GM18870 (cell line): ENCODE data around the gene SLC26A6.

ENCODE experiments used
- ATAC-seq: cut with Tn5 transposase; IDR thresholded peaks from one replicate; pipeline ENCODE4 v1.9.1; 2021; ENCODE audit warnings: moderate library complexity; ENCODE audit not compliant: unreplicated experiment

SLC26A6 gene

DNA sequence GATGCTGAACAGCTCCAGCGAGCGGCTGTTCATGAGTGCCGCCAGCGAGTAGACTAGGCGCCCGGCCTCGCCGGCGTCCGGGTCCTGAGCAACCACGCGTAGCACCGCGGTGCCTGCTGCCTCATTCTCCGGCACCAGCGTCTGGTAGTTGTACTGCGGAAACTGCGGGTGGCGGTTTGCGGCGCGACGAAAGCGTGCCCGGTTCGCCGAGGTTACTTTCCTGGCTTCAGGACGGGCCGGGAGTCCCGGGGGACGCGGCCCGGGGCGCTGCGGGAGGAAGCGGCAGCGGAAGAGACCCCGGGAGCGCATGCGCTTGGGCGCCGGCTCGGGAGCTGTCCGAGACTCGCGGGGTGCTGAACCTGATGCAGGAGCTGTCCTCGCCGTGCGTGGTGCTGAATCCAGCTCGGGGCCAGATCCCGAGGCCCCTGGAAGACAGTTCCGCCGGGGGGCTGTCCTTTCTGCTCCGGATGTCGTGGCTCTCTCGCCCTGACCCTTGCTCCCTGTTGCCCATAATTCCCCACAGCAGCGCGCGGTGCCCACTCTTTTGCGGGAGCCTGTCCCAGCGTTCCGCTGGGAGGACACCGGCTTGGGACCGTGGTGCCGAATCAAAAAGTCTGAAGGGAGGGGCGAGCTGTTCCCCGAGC, 26.4 kb upstream of the SLC26A6 start:
- no peak for ATAC-seq

DNA sequence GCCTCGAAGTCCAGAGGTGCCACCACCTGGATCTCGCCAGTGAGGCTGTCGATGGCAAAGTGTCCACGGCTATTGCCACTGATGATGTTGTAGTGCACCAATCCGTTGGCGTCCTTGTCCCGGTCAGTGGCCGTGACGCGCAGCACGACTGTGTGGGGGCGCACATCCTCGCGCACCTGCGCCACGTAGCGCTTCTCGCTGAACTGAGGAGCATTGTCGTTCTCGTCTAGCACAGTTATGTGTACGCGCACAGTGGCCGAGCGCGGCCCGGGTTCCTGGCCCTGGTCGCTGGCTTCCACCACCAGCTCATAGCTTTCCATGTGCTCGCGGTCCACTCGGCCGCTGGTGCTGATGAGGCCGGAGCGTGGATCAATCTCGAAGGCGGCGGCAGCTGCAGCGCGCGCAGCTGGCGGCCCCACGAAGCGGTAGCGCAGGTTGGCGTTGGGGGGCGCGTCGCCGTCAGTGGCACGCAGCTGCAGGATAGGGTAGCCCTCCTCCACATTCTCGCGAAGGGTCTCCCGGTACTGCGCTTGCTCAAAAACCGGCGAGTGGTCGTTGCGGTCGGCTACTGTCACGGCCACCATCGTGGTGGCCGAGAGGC, 25.6 kb upstream of the SLC26A6 start:
- ATAC-seq = no peak

- ATAC-seq = no peak
Measured at GRCh38 chr3:48656841-48657281, 21.6 kb upstream of the SLC26A6 start.

GRCh38 chr3:48656061-48656840, 21.0 kb upstream of the SLC26A6 start:
- no peak for ATAC-seq

DNA sequence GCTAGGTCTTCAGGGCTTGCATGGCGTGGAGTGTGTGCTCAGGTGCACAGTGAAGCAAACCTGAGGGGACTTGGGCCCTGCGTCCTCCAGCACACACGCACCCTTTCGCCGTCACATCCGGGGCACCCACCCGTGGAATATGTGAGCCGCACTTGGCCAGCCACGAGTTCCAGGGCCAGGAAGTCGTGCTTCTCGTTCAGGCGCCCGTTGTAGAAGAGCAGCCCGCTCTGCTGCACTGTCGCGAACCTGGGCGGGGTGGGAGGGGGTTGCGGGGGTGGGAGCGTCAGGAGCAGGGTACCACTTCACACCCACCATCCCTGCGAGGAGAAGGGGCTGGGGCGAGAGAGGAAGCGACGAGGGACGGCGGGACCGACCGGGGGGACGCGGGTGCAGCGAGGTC, 20.3 kb upstream of the SLC26A6 start:
- no peak for ATAC-seq

GRCh38 chr3:48655063-48655462, 19.8 kb upstream of the SLC26A6 start:
- ATAC-seq = no peak

DNA sequence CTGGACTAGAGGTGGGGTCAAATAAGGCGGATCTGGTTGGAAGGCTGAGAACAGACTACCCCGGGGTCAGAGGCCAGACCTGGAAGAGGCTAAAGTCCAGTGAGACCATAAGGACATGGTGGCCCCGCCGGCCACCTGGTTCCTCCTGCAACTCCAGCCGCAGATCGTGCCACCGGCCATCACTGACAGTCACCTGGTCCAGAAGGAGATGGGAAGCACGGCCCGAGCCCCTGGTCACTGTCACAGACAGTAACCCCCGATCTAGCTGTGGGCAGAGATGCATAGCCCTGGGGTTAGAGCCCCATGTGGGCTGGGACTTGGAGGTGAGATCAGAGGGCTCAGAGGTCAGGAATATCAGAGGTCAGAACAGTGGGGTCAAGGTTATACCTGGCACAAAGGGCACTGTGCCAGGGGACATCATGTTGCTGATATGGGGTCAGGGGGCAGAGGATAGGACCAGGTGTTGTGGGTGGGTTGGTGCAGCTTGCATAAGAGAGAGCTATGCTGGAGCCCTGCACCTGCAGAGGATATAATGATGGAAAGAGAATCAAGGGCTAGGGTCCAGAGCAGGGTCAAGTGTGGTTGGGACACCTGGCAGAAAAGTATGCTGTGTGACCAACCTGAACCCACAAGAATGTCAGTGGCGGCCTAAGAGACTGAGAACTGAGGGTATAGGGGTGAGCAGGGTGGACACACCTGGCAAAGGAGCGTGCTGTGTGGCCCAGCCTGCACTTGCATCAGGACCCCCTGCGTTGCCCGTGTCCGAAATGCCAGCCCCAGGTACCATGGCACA, 17.9 kb upstream of the SLC26A6 start:
- no peak for ATAC-seq

- ATAC-seq = no peak
Measured at GRCh38 chr3:48651771-48652170, 16.5 kb upstream of the SLC26A6 start.

DNA sequence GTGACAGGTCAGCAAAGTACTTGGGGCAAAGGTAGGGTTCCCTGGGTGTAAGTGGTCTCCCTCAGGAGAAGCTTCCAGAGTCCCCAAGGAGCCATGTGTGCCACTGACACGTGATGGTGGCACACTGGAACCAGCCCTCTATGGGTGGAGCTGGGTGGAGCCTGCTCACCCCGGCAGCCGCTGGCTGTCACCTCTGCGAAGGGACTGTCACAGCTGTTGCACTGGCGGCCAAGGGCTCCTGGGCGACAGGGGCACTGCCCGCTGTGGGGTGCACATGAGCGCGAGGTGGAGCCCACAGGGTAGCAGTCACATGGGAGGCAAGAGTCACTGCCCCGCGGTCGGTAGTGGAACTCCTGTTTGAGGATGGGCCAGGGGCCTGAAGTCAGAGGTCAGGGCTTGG, 15.5 kb upstream of the SLC26A6 start:
- no peak for ATAC-seq

GRCh38 chr3:48648188-48648850, 13.1 kb upstream of the SLC26A6 start:
- ATAC-seq = no peak

DNA sequence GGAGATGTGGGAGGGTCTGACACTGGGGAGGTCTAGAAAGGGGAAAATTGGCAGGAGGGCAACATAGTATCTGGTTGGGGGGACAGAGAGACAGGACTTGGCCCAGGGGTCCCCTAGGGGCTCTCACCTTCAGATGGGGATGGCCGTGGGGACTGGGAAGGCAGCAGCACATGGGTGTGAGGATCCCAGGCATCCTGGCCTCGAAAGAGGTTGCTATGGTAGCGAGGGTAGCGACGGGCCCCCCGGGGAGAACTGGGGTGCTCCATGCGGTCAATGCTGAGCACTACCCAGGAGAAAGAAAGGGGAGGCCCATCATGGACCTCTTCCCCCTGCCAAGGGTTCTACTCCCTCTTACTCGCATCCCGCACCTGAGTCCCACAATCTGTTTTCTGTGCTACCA, 12.5 kb upstream of the SLC26A6 start:
- no peak for ATAC-seq

GRCh38 chr3:48644898-48645760, 9.9 kb upstream of the SLC26A6 start:
- ATAC-seq = no peak

- ATAC-seq = no peak
Measured at GRCh38 chr3:48642605-48643004, 7.3 kb upstream of the SLC26A6 start.

DNA sequence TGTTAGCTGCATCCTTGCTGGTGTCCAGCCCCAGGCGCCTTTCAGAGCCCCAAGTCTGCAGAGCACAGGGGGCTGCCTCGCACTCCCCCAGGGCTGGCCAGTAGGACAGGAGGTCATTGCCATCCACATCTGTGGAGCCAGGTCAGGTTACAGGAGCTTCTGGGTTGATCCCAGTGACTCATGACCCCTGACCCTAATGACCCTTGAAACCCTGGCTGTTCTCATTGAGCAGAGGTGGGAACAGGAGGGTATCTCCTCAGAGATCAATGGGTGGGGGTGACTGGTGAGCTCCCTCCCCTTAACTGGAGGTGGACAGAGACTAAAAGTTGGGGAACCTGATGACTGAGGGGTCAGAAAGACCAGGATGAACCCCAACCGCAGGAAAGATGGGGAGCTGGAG, 6.1 kb upstream of the SLC26A6 start:
- no peak for ATAC-seq

GRCh38 chr3:48639944-48640606, 4.8 kb upstream of the SLC26A6 start:
- no peak for ATAC-seq

DNA sequence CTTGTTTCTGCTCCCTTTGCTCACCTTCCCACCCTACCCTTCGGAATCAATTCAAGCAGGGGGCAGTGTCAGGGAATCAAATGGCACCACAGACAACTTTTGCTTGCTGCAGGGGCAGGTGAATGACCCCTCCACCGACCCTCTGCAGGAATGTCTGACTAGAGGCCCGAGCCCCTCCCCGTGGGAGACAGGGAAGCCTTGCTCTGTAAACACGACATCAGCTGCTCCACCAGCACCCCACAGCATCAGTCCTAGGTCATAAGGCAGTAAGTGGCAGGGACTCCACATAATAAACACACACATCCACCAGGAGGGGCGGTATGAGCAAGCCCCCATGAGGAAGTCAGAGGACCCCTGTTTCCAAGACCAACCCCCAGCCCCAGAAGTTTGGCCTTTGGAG, 2.0 kb upstream of the SLC26A6 start:
- ATAC-seq = no peak

DNA sequence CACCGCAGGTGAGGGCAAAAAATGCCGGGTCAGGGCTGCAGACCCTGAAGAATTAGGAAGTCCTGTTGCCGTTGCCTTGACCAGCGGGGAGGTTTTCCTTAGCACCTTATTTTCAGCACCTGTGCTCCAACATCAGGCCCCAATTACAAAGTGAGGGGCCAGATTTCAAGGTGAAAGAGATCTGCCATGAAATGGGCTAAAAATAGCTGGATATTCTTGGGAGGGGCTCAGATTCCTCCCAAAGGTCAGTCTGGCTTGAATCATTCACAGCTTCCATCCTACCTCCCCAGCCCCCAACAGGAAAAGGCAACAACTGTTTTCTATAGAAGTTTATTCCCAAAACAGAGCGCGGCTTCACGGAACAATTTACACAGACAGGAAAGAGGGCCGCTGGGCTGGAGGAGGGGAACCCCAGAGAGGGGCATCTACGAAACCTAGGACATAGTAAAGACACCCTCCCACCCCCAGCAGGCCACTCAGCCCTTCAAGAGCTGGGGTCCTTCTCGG, 941 bp upstream of the SLC26A6 start:
- no peak for ATAC-seq

DNA sequence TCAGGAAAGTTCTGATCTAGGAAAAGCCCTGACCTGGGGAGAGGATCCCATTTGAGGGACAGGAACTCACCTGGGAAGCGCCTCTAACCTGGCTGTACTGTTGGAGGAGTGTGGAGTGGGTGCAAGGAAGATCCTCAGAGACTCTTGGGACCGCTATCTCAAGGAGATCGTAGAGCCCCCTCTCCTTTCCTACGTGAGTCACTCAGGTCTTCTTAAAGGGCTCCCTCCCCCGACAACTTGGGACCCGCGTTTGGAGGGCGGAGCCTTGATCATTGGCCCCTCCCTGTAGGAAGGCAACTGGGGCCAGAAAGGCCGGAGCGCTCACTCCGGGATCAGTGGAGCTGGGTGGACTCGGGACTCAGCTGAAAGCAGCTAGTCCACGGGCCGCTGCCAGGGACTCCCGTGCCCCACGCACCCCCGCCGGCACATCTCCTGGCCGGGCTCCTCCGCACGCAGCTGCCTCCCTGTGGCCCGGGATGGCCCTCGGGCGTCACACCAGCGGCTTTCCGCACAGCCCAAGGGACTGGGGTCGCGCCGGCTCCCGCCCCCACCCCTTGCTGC, 520 bp downstream of the SLC26A6 start:
- peak; percentile 27 for ATAC-seq

DNA sequence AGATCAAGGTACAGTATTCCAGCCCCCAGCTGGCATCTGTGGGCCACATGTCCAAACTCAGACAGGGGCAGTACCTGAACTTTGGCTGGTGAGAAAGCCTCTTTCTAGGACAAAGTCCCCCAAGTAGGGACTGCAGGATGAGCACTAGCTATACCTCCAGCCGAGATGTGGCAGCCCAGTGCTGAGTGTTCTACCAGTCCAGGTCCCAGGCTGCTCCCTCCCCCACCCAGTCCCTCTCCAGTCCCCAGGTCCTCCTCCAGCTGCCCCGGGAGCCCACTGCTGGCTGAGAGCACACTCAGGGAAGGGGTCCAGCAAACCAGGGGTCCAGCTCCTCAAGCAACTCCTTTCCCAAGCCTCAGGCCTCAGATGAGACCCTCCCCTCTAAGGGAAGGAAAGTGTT, 1.5 kb downstream of the SLC26A6 start:
- ATAC-seq = no peak
